ENCODE measurements around the gene FRMD3.
A peak's percentile ranks its signal among the peaks of the same experiment; 100 is the strongest.

FRMD3 gene

DNA sequence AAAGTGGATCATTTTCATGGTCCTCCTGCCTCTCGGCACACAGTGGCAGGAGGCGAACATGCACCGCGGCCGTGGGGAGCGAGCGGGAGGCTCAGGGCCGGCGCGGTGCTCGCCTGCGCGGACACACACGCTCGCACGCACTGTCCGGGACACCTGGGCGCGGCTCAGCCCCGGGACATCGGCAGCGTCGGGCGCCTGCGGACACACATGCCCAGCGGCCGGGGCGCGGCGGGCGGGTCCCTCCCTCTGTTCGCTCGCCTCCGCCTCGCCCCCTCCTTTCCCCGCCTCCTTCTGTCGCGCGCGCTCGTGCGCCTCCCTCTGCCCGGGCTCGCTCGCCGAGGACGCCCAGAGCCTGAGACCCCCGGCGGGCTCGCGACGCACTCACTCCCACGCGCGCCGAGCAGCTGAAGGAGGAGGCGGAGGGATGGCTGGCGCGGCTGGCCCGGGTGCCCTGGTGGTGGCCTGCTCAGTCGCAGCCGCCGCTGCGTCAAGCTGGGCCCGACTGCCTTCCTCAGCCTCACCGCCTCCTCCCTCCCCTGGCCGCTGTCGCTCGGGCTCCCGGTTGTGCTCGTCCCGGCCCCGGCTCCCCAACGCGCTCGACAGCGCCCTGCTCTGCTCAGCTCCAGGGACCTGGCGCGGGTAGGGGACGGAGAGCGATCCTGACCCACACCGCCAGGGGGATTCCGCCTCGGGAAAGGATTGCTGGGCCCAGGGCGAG, at the start of gene FRMD3:
Gene FRMD3 (minus strand): TSS at position 230 of the 718 bp plus-strand sequence. CDS start 170 bp downstream, at position 60.
- Histone ChIP-seq H3K4me3 (peak within 1 kb of the TSS; percentile 54 to 76), H3K36me3 (no peaks in the 10 kb centered on the region), H3K9me3 (no peaks in the 10 kb centered on the region), H3K27me3 (peaks cover 0 to 4% of the 10 kb centered on the region in 2 donors), H3K27ac (peak within 1 kb of the TSS; percentile 53 to 59), H3K4me1 (peaks cover 0 to 24% (median 17%) of the 10 kb centered on the region in 4 donors)
- intact Hi-C loops (cut with DNase I; ENCODE audit: low total_unique reads), result loop anchor here (2.0 kb wide), 1 partner anchor 202 kb away; no protein-coding TSS in a partner anchor
- TF ChIP-seq, protein P1, sequence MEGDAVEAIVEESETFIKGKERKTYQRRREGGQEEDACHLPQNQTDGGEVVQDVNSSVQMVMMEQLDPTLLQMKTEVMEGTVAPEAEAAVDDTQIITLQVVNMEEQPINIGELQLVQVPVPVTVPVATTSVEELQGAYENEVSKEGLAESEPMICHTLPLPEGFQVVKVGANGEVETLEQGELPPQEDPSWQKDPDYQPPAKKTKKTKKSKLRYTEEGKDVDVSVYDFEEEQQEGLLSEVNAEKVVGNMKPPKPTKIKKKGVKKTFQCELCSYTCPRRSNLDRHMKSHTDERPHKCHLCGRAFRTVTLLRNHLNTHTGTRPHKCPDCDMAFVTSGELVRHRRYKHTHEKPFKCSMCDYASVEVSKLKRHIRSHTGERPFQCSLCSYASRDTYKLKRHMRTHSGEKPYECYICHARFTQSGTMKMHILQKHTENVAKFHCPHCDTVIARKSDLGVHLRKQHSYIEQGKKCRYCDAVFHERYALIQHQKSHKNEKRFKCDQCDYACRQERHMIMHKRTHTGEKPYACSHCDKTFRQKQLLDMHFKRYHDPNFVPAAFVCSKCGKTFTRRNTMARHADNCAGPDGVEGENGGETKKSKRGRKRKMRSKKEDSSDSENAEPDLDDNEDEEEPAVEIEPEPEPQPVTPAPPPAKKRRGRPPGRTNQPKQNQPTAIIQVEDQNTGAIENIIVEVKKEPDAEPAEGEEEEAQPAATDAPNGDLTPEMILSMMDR (IDR thresholded peaks at IDR 0.05), result peak; percentile 76 to 79
- peak; percentile 72 to 86 for DNase-seq

DNA sequence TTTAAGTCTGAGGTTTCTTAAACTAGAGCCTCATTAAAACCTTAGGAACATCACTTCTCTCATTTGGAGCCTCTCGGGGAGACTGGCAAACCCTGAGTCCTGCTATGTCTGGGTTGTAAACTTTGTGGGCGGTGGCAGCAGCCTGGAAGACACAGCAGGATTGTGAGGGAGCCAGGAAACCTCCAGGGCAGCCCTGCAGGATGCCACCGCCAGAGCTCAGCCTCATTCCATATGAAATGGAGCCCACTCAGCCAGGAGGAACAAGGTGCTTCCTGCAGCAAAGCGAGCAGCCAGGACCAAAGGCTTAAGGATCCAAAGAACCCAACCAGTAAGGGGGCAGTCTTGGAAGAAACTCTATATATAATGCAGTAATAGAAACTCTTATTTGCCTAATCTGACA, 46.8 kb upstream of the FRMD3 start:
- Histone ChIP-seq H3K36me3 (peaks cover 0 to 7% (median 0%) of the 10 kb centered on the region in 3 donors), H3K4me1 (peaks cover 0 to 24% (median 16%) of the 10 kb centered on the region in 4 donors), H3K27ac (no peak overlapping the region), H3K4me3 (no peak overlapping the region), H3K27me3 (no peaks in the 10 kb centered on the region), H3K9me3 (no peaks in the 10 kb centered on the region)
- TF ChIP-seq, protein P1 (IDR thresholded peaks at IDR 0.05), result no peak
- intact Hi-C loops (cut with DNase I; ENCODE audit: low total_unique reads), result no loop called here
- DNase-seq, result no peak

DNA sequence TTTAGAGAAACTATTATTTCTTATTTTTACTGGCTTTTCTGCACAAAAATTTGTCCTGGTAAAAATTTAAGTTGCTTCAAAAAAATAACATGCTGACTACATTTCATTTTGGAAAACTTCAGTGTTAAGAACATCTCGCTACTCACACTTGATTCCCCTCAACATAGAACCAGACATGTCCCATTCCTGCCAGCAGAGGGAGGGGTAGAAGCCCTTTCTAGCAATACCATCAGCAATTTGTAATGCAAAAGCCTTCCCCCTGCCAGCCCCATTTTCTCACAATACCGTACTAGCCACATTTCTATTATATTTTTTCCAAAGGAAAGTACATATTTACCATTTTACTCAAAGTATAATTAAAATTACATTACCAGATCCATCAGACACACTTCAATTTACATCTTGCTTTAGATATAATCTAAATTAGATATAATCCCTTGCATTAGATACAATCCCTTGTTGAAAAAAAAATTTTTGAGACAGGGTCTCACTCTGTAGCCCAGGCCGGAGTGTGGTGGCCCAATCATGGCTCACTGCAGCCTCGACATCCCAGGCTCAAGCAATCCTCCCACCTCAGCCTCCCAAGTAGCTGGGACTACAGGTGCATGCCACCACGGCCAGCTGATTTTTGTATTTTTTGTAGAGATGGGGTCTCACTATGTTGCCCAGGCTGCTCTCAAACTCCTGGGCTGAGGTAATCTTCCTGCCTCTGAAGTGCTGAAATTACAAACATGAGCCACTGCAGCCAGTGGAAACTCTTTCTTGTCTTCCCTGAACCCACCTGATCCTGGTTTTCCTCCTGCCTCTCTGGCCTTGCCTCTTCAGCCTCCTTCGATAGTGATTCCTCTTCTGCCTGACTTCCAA, 45.2 kb upstream of the FRMD3 start:
- peak overlapping the region in 1 of 2 donors; percentile 1 for H3K27ac ChIP-seq
- H3K9me3 ChIP-seq, result peaks cover 0 to 10% (median 0%) of the 10 kb centered on the region in 3 donors
- no peak overlapping the region for H3K4me3 ChIP-seq
- H3K27me3 ChIP-seq, result no peaks in the 10 kb centered on the region
- H3K36me3 ChIP-seq, result peaks cover 0 to 7% (median 0%) of the 10 kb centered on the region in 3 donors
- TF ChIP-seq, protein P1 (IDR thresholded peaks at IDR 0.05), result peak; percentile 77 to 80
- DNase-seq, result peak; percentile 70 to 80
- intact Hi-C loops (cut with DNase I; ENCODE audit: low total_unique reads), result no loop called here
- H3K4me1 ChIP-seq, result peaks cover 0 to 24% (median 16%) of the 10 kb centered on the region in 4 donors

DNA sequence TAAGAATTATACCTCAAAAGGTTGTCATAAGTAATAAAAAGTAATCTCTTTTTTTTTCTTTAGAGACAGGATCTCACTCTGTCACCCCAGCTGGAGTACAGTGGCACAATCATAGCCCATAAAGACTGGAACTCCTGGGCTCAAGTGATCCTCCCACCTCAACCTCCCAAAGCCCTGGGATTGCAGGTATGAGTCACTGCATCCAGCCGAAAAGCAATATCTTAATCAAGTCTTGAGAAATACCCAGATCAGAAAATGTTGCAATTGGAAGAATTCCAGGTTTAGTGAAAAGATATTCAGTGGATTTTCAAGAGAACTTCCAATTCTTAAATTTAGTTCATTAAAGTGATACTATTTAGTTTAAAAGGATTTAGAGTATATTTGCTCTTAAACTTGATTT, 43.8 kb upstream of the FRMD3 start:
- TF ChIP-seq, protein P1 (IDR thresholded peaks at IDR 0.05), result no peak
- intact Hi-C loops (cut with DNase I; ENCODE audit: low total_unique reads), result no loop called here
- Histone ChIP-seq H3K9me3 (peaks cover 0 to 10% (median 0%) of the 10 kb centered on the region in 3 donors), H3K27me3 (no peaks in the 10 kb centered on the region), H3K27ac (no peak overlapping the region), H3K4me3 (no peak overlapping the region), H3K4me1 (peaks cover 0 to 24% (median 16%) of the 10 kb centered on the region in 4 donors), H3K36me3 (peaks cover 0 to 7% (median 0%) of the 10 kb centered on the region in 3 donors)
- DNase-seq, result peak in 1 of 2 donors; percentile 43

DNA sequence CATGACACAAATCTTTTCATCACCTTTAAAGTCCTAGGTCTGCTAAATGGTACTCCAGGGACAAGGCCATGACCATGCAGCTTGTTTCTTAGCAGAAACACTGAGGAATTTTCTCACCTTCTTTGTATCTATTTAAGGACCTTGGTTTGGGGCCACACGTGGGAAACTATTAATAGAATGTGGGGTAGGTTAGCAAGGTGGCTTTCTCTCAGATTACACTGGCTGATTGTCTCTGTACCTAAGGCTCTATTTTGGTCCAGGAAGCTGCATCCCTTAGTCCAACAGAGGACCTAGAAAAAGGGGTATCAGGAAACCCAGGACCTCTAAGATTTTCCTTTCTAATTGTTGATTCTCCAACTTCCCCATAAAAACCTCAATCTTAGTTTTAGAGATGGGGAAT, 36.3 kb upstream of the FRMD3 start:
- Histone ChIP-seq H3K27me3 (no peaks in the 10 kb centered on the region), H3K4me1 (peaks cover 0 to 7% (median 2%) of the 10 kb centered on the region in 4 donors), H3K36me3 (no peaks in the 10 kb centered on the region), H3K9me3 (peaks cover 0 to 6% (median 0%) of the 10 kb centered on the region in 3 donors), H3K4me3 (no peak overlapping the region), H3K27ac (no peak overlapping the region)
- DNase-seq, result no peak
- TF ChIP-seq, protein P1 (IDR thresholded peaks at IDR 0.05), result no peak
- intact Hi-C loops (cut with DNase I; ENCODE audit: low total_unique reads), result no loop called here
